Measurements from ENCODE around the gene CST6.
A peak's percentile ranks its signal among the peaks of the same experiment; 100 is the strongest.

CST6 gene

GRCh38 chr11:66004186-66004585 lies 7.6 kb upstream of the CST6 start:
- Histone ChIP-seq H3K79me2 (ENCODE audit: insufficient read depth, low read length) (peaks cover 49% of the 10 kb centered on the region), H3K9me3 (ENCODE audit: insufficient read depth, low read depth, low read length) (no peaks in the 10 kb centered on the region), H3K4me3 (ENCODE audit: low read length, poor library complexity, severe bottlenecking) (peak overlapping the region; percentile 2), H3K9me2 (replicated peaks; ENCODE audit: low read depth, low read length) (no peaks in the 10 kb centered on the region), H3F3A (ENCODE audit: low read depth) (no peaks in the 10 kb centered on the region), H2AFZ (ENCODE audit: low read length) (no peak overlapping the region), H3K4me1 (ENCODE audit: insufficient read depth, low read length, poor library complexity, severe bottlenecking) (peaks cover 30% of the 10 kb centered on the region), H3K4me2 (ENCODE audit: low read depth, low read length, poor library complexity, severe bottlenecking) (peak overlapping the region; percentile 83), H3K9ac (ENCODE audit: low read depth, low read length, poor library complexity, severe bottlenecking) (peak overlapping the region; percentile 40), H4K20me1 (ENCODE audit: insufficient read depth, low read length, poor library complexity, severe bottlenecking) (peaks cover 23% of the 10 kb centered on the region), H3K36me3 (ENCODE audit: insufficient read depth, low read length) (peaks cover 10% of the 10 kb centered on the region; the same call in 1 of the 2 replicates), H3K27me3 (ENCODE audit: insufficient read depth, low read length, poor library complexity, severe bottlenecking) (no peaks in the 10 kb centered on the region)
- TF ChIP-seq EZH2phosphoT487 (IDR thresholded peaks at IDR 0.05; ENCODE audit: borderline replicate concordance) (no peak), CTCF (conservative IDR thresholded peaks at IDR 0.05; ENCODE audit: low read length) (no peak)

- no peak overlapping the region for H3K4me3 ChIP-seq (ENCODE audit: low read length, poor library complexity, severe bottlenecking)
- H3K9ac ChIP-seq (ENCODE audit: low read depth, low read length, poor library complexity, severe bottlenecking) = no peak overlapping the region
- TF ChIP-seq CTCF (conservative IDR thresholded peaks at IDR 0.05; ENCODE audit: low read length) (no peak), EZH2phosphoT487 (IDR thresholded peaks at IDR 0.05; ENCODE audit: borderline replicate concordance) (no peak)
- peaks cover 10% of the 10 kb centered on the region for H4K20me1 ChIP-seq (ENCODE audit: insufficient read depth, low read length, poor library complexity, severe bottlenecking)
- H3K4me2 ChIP-seq (ENCODE audit: low read depth, low read length, poor library complexity, severe bottlenecking) = no peak overlapping the region
- H3K36me3 ChIP-seq (ENCODE audit: insufficient read depth, low read length) = no peaks in the 10 kb centered on the region; the same call in 1 of the 2 replicates
- no peaks in the 10 kb centered on the region for H3K9me2 ChIP-seq (replicated peaks; ENCODE audit: low read depth, low read length)
- H3K4me1 ChIP-seq (ENCODE audit: insufficient read depth, low read length, poor library complexity, severe bottlenecking) = peaks cover 16% of the 10 kb centered on the region
- H2AFZ ChIP-seq (ENCODE audit: low read length) = no peak overlapping the region
- H3K79me2 ChIP-seq (ENCODE audit: insufficient read depth, low read length) = peaks cover 29% of the 10 kb centered on the region
- no peaks in the 10 kb centered on the region for H3K9me3 ChIP-seq (ENCODE audit: insufficient read depth, low read depth, low read length)
- no peaks in the 10 kb centered on the region for H3F3A ChIP-seq (ENCODE audit: low read depth)
- H3K27me3 ChIP-seq (ENCODE audit: insufficient read depth, low read length, poor library complexity, severe bottlenecking) = no peaks in the 10 kb centered on the region
Measured at GRCh38 chr11:66006134-66006890, 5.5 kb upstream of the CST6 start.

- no peaks in the 10 kb centered on the region for H3K27me3 ChIP-seq (ENCODE audit: insufficient read depth, low read length, poor library complexity, severe bottlenecking)
- H2AFZ ChIP-seq (ENCODE audit: low read length) = no peak overlapping the region
- H3F3A ChIP-seq (ENCODE audit: low read depth) = no peaks in the 10 kb centered on the region
- no peak for TF ChIP-seq CTCF (conservative IDR thresholded peaks at IDR 0.05; ENCODE audit: low read length)
- TF ChIP-seq EZH2phosphoT487 (IDR thresholded peaks at IDR 0.05; ENCODE audit: borderline replicate concordance) = no peak
- no peaks in the 10 kb centered on the region; the same call in 1 of the 2 replicates for H3K36me3 ChIP-seq (ENCODE audit: insufficient read depth, low read length)
- H3K4me3 ChIP-seq (ENCODE audit: low read length, poor library complexity, severe bottlenecking) = no peak overlapping the region
- H3K4me1 ChIP-seq (ENCODE audit: insufficient read depth, low read length, poor library complexity, severe bottlenecking) = peaks cover 16% of the 10 kb centered on the region
- H3K9me2 ChIP-seq (replicated peaks; ENCODE audit: low read depth, low read length) = no peaks in the 10 kb centered on the region
- no peak overlapping the region for H3K4me2 ChIP-seq (ENCODE audit: low read depth, low read length, poor library complexity, severe bottlenecking)
- H4K20me1 ChIP-seq (ENCODE audit: insufficient read depth, low read length, poor library complexity, severe bottlenecking) = peaks cover 7% of the 10 kb centered on the region
- no peaks in the 10 kb centered on the region for H3K9me3 ChIP-seq (ENCODE audit: insufficient read depth, low read depth, low read length)
- H3K79me2 ChIP-seq (ENCODE audit: insufficient read depth, low read length) = peaks cover 24% of the 10 kb centered on the region
- no peak overlapping the region for H3K9ac ChIP-seq (ENCODE audit: low read depth, low read length, poor library complexity, severe bottlenecking)
Measured at GRCh38 chr11:66006891-66007176, 5.0 kb upstream of the CST6 start.
